Measurements from ENCODE around the gene SETD7.

DNA sequence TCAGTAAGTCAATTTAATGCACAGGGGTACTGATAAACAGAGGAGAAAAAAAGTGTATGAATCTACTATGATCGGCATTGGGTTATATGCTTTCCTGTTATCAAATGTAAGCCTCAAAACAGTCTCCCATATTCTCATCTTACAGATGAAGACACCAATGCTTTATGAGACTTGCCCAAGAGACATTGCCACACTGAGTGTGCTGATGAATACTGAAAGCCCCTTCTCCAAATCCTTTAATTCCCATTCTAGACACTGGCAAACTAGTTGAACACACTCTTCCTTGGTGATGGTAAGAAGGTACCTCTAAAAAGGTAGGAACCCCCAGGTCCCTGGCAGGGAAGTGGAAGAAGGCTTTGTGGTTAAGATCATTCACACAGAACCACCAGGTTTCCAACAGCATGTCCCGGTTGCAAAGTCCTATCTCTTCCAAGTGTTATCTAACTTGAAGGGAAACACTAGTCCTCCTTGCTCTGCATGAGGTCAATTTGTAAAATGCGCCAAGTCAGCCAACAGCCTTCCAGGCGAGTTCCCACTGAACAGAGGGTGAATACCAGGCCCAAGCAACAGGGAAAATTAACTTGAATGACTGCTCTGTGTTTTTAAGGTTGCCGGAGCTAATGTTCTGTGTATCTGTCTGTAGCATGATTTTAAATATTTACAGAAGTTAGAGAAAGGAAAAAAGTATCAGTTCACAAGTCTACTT lies 5.1 kb downstream of the SETD7 start:
- TF ChIP-seq CTCF (IDR thresholded peaks at IDR 0.05): no peak
- no peak for TF ChIP-seq POLR2A (IDR thresholded peaks at IDR 0.05)

Data from esophagus squamous epithelium (tissue), 4 donors.